HG03095 (cell line): ENCODE results near the gene OR2B2.
"Not testable (repeated sequence)": the region's sequence is repeated elsewhere in the genome, so short reads cannot be mapped to it uniquely, and the experiment has no call there.

Experiments
- ATAC-seq: cut with Tn5 transposase; IDR thresholded peaks from one replicate; pipeline ENCODE4 v1.9.1; 2021; ENCODE audit warnings: moderate library complexity; ENCODE audit not compliant: unreplicated experiment

Gene OR2B2

DNA sequence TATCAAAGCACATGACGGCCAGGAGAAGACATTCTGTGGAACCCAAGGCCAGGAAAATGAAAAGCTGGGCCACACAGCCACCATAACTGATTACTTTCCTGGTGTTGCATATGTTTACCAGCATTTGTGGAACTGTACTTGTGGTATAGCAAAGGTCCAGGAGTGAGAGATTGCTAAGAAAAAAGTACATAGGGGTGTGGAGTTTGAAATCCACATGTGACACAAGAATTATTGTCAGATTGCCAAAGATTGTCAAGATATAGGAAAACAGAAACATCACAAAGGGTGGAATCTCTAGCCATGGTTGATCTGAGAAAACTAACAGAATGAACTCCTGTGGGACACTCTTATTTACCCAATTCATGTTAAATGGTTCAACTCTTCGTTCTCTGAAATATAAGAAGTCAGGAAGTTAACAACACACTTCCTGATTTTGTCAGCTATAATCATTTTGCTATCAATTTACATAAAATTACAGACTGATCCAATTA, at the start of gene OR2B2:
OR2B2 (minus strand) TSS at position 441 of the 491 bp plus-strand sequence; CDS start at position 364, 77 bp downstream.
- no peak for ATAC-seq

DNA sequence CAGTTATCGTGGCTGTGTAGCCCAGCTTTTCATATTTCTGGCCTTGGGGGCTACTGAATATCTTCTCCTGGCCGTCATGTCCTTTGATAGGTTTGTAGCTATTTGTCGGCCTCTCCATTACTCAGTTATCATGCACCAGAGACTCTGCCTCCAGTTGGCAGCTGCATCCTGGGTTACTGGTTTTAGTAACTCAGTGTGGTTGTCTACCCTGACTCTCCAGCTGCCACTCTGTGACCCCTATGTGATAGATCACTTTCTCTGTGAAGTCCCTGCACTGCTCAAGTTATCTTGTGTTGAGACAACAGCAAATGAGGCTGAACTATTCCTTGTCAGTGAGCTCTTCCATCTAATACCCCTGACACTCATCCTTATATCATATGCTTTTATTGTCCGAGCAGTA, 45.3 kb upstream of the OR2B2 start:
- ATAC-seq, result no peak

DNA sequence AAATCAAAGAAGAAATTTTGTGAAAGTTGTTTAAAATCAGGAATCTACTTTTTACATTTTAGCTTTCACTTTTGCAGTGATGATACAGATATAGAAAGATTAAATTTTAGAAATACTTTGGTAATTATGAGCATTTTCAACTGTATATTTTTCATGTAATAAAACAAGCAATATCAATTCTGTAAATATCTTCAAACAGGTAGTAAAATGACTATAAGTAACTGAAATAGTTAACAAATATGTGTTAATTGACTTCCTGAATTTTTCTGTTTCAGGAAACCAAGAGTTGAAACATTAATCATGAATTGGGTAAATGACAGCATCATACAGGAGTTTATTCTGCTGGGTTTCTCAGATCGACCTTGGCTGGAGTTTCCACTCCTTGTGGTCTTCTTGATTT, 44.7 kb upstream of the OR2B2 start, which contains the start of gene OR2B6:
OR2B6 (plus strand) TSS at position 301 of the 400 bp plus-strand sequence; CDS start at position 301, 0 bp downstream.
- ATAC-seq, result no peak

DNA sequence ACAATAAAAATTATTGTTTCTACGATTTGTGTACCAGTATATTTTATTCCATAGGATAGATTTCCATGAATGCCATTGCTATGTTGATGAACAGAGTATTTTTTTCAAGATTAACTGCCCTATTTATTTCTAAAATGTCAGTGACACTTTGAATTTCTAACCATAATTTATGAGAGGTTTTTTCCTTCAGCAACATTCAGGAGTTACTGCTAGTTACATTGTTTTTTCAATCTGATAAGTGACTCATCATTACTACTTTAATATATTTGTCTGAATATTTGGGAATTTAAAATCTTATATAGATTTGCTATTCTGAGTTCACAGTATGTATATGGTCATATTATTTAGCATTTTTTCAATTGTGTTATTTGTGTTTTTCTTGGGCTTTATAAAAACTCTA, 38.8 kb upstream of the OR2B2 start:
- no peak for ATAC-seq

DNA sequence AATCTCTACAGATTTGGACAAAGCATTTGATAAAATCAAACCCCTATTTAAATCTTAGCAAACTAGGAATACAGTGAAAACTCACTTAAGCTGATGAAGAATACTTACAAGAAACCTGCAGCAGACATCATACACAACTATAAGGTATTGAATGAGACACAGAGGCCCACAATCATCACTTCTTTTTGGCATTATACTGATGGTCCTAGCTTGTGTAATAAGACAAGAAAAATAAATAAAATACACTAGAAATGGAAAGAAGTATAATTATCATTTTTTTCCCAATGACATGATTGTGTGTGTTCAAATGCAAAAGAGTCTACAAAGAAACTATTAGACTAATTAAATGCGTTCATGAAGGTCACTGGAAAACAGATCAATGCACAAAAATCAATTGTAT, 36.0 kb upstream of the OR2B2 start:
- ATAC-seq, result no peak

DNA sequence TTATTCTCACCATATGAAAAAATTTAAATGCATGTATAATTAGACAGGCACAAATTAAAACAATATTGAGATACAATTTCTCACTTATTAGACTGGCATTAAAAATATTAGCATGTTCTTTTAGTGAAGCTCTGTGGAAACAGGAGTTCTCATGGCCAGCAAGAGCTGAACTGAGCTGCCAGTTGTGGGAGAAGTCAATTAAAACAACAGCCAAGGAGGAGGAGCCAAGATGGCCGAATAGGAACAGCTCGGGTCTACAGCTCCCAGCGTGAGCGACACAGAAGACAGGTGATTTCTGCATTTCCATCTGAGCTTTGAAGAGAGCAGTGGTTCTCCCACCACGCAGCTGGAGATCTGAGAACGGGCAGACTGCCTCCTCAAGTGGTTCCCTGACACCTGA, 30.9 kb upstream of the OR2B2 start:
- not testable (repeated sequence) for ATAC-seq

DNA sequence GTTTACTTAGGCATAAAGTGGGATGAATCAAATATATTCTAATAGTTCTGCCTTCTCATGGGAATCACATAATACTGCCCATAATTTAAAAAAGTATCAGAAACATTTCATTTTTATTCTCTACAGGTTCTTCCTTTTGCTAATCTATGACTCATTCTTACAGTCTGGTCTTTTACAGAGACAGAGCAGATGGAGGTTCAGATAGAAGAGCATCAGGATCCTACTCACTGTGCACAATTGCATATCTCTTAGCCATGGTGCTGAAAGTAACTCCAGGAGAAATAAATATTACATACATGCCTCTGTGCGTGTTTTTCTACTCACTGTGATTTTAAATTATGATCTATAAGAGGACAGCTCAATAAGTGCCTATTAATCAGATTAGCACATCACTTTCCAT, 28.6 kb upstream of the OR2B2 start:
- ATAC-seq, result no peak

DNA sequence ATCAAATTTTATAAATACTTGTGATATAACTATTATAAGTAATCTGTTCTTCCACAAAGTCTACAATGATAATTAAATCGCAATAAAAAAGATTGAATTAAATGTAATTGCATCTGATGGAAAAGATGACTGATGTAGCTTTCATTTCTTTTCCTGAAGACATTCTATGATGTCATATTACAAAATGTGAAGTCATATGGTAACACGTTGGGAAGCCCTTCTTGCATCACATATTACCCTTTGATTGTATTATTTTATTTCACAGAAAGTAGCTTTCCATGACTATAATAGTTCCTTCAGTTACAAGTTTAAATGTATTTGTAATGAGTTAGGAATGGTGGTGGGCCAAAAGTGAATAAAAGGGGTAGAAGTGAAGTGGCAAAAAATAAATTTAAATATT, 19.0 kb upstream of the OR2B2 start:
- no peak for ATAC-seq

DNA sequence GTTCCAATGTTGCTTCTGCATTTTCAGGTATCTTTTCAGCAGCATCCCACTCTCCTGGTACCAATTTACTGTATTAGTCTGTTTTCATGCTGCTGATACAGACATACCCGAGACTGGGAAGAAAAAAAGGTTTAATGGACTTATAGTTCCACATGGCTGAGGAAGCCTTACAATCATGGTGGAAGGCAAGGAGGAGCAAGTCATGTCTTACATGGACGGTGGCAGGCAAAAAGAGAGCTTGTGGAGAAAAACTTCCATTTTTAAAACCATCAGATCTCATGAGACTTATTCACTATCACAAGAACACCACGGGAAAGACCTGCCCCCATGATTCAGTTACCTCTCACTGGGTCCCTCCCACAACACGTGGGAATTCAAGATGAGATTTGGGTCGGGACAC, 17.7 kb upstream of the OR2B2 start:
- not testable (repeated sequence) for ATAC-seq

DNA sequence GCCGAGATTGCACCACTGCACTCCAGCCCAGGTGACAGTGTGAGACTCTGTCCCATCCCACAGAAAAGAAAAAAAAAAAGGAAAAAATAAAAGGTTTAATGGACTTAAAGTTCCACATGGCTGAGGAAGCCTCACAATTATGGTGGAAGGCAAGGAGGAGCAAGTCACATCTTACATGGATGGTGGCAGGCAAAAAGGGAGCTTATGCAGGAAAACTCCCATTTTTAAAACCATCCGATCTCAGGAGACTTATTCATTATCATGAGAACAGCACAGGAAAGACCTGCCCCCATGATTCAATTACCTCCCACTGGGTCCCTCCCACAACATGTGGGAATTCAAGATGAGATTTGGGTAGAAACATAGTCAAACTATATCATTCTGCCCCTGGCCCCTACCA, 15.8 kb upstream of the OR2B2 start:
- ATAC-seq, result not testable (repeated sequence)

DNA sequence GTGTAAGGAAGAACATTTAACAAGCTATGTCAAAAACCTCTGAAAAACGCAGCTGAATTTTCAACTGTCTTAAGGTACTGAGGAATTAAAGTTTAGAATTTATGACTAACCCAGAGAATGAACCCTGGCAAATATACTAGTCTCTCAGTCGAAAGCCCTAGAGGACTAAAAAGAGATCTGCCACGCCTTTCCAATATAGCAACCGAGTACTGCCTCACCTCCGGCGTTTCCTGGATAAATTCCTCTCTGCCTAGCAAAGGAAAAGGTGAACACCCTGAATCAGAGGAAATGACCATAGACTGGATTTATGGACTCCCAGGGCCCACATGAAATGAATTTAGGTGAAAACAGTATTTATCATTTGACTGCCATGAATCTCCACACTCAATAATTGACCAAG, 12.0 kb upstream of the OR2B2 start:
- ATAC-seq, result no peak

DNA sequence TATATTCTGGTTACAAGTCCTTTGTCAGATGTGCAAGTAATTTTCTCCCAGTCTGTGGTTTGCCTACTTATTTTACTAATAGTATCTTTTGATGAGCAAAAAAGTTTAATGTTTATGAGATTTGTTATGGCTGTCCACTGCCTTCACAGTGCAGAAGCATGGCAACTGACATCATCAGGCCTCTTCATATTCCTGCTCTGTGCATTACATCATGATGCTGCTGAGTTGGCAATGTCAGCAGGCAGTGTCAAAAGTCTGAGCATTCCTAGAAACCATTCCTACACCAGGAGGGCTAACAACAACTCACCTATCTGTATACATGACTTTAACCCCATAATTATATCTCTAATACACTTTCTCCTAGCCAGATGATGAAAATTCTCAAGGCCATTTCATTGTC, 10.8 kb upstream of the OR2B2 start:
- ATAC-seq, result no peak

DNA sequence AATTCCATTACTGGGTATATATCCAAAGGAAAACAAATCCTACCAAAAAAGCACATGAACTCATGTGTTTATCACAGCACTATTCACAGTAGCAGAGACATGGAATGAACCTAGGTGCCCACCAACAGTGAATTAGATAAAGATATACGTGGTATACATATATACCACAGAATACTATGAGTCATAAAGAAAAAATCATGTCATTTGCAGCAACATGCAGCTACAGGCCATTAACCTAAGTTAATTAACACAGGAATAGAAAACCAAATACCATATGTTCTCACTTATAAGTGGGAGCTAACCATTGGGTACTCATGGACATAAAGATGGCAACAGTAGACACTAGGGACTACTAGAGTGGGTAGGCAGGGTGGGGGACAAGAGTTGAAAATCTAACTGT, 4.2 kb downstream of the OR2B2 start:
- ATAC-seq, result no peak

DNA sequence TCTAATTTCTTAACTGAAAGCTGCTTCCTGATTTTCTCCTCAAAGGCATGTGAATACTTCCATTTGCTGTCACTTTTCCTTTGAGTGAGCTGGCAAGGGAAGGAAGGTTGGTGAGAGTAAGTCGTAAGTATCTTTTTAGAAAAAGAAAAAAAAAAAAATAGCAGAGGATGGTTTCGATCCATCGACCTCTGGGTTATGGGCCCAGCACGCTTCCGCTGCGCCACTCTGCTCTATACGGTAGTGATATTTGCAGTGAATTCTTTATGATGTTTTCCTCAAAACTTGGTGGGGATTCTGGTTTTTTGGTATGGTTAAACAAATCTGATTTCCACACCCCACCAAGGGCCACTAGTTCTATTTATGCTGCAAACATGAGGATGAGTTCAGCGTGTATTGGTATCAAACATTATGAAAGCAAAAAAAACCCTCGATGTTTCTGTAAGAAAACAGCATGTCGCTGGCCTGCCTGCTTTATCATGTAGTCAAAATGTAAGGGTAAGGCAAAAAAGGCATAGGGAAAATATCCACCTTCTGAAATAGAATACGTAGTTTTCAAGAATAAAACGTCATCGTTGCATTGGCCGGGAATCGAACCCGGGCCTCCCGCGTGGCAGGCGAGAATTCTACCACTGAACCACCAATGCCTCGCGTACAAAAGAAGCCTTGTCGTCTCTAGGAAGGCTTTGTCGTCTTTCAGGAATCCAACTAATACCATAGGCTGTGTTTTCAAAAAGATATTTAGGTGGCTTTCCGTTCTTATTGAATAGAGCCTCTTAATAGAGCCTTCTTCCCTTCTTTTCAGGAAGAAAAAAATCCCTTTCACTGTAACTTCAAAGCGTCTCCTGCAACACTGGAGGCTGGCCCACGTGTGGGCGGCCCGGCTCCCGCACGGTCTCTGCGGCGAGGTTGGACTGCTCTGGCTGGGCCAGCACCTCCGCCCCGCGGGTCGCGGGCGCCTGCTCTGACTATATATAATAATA, 9.6 kb downstream of the OR2B2 start:
- ATAC-seq, result peak; percentile 64

DNA sequence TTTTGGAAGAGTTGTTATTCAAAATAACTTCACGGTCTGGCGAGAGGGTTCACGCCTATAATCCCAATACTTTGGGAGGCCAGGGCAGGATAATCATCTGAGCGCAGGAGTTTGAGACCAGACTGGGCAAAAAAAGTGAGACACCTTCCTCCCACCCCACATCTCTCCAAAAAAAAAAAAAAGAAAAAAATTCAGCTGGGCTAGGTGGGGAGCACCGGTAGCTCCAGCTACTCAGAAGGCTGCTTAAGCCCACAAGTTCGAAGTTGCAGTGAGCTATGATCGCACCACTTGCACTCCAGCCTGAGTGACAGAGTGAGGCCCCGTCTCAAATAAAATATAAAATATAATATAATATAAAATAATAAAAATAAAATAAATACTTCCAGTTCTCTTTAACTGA, 10.4 kb downstream of the OR2B2 start:
- no peak for ATAC-seq

DNA sequence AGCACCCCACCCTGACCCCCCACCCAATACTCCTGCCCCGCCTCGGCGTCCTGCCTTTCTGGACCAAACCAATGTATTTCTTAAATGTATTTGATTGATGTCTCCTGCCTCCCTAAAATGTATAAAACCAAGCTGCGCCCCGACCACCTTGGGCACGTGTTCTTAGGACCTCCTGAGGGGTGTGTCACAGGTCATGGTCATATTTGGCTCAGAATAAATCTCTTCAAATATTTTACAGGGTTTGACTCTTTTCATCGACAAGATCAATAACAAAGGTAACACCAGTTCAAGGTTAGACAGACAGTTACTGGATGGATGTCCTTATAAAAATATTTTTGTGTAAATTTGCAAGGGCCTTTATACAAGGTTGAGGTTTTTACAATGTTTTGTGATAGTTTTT, 12.0 kb downstream of the OR2B2 start:
- ATAC-seq, result not testable (repeated sequence)

DNA sequence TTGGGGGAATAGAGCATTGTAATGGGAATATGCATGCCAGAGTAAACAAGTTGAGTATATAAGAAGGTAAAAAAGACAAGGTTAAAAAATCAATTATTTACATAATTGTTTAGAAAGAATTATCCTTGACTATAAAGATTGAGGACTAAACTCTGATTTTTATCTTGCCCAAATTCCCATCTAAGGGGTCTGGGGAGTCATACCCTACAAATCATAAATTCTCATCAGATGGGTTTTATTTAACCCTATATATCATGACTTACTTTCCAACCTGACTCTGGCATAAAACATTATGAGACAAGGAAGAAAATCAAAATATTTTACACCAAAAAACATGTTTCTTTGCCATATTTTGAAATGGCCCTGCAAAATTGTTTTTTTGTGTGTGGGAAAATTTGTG, 12.7 kb downstream of the OR2B2 start:
- ATAC-seq, result no peak

DNA sequence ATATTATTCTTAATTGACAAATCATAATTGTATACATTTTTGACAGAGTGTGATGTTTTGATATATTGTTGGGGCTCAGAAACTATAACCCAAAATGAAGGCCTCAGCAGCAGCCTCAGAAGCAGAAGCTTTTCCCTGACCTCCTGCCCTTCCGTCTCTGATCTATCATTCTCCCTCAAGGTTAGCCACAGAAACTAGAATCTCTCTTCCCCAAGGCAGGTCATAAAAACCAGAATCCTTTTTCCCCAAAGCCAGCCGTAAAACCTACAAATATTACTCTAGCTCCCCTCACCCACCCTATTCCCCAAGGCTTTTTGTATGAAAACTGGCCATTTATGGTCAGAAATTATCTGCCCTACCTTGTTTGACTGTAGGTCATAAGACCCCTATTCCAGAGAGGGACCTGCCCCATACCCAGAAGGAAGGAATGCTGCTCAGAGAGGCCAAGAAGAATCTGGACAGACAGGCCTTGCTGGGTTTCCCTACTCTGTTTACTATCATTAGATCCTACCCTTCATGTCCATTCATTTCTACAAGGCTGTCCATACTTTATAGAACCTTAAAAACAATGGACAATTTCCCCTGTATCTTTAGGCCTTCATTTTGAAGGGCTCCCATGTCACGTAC, 14.5 kb downstream of the OR2B2 start:
- ATAC-seq, result no peak

DNA sequence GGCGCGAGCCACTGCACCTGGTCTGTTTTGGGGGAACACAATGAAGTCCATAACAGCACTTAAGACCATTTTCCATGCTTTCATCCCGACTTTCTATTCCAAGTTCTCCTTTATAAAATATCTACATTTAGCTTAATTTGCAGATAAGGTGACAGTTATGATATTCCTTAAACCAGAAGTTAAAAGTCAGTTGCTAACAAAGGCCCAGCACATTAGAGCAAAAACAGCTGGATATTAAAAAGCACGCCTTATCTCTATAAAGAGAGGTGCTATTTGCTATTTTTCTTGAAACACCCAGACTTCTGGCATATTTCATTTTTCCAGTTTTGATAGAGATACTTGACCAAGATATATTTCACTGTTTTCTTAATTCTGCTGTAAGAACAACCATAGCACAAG, 15.8 kb downstream of the OR2B2 start:
- no peak for ATAC-seq

DNA sequence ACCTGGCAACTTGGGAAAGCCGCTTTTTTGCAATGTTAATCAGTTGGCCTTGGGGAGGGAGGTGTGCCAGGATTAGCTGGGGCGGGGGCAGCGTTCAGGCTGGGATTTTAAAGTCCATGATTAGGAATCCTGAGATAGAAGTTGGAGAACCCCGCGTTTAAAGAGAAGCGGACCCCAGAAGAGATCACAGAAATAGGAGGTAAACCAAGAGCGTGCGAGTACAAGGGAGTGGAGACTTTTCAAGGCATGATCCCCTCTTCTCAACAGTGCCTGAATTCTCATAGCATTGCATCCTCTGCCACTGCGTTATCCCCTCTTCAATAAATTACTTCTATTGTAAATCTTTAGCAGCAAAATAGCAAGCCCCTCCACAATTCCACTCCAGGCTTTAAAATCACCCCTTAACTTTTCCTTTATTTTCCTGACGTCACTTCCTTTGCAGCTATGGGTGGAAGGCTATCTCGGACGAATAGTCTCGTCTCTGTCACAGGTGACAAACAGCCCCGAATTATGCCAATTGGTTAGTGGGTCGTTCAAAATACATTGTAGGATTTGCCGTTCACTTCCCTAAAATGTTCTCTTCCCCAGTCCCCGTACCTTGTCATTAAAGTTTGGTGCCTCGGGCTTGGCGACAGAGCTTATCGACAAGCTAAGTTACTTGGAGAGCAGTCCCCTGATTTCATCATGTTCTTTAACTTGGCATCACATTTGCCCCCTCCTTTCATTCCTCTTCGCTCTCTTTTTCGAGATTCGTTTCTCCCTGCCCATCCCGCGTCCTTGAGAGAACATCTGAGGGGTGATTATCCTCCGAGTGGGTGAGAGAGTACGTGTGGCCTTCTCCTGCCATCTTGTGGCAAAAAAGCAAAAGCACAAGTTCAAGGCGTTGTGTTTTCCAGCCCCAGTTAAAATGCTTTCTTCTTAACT, 17.1 kb downstream of the OR2B2 start:
- no peak for ATAC-seq
